Astrocyte of the spinal cord (primary cell): ENCODE results near the gene FLNC.

Source experiments
- DNase-seq: peaks from one replicate; pipeline ENCODE4 v3.0.0; 2011; ENCODE audit warnings: low read depth, low spot score
- H3K4me3 ChIP-seq: 2 replicates; pipeline ENCODE4 v1.5.1; 2011; ENCODE audit warnings: low read depth, mild to moderate bottlenecking, low read length, moderate library complexity
- CTCF ChIP-seq: IDR thresholded peaks from 2 replicates; pipeline ENCODE4 v1.5.1; 2012; ENCODE audit warnings: low read depth, mild to moderate bottlenecking, low read length, inconsistent platforms
- in situ Hi-C: cut with HindIII; loops from 2 replicates; pipeline ENCODE4 v1.10.0; 2017; ENCODE audit warnings: low sequenced_read_pairs

Gene FLNC

GRCh38 chr7:128887169-128888038 is 57.2 kb downstream of the FLNC start:
- no peak for DNase-seq
- TF ChIP-seq CTCF = no peak
- in situ Hi-C loops = no loop called here

GRCh38 chr7:128888039-128888755 is 58.0 kb downstream of the FLNC start:
- in situ Hi-C loops = no loop called here
- no peak for TF ChIP-seq CTCF

More at GRCh38 chr7:128887169-128888038, 57.2 kb downstream of the FLNC start:
- H3K4me3 ChIP-seq = no peak overlapping the region

GRCh38 chr7:128888756-128889095 is 58.5 kb downstream of the FLNC start:
- no peak for TF ChIP-seq CTCF
- in situ Hi-C loops = no loop called here
- DNase-seq = no peak
- H3K4me3 ChIP-seq = no peak overlapping the region

More at GRCh38 chr7:128888039-128888755, 58.0 kb downstream of the FLNC start:
- DNase-seq = no peak
- H3K4me3 ChIP-seq = no peak overlapping the region

- in situ Hi-C loops = no loop called here
- no peak for TF ChIP-seq CTCF
- no peak for DNase-seq
Measured at GRCh38 chr7:128889121-128889520, 58.9 kb downstream of the FLNC start.

GRCh38 chr7:128890306-128891109 is 60.3 kb downstream of the FLNC start:
- no peak overlapping the region for H3K4me3 ChIP-seq
- no peak for TF ChIP-seq CTCF
- DNase-seq = no peak
- in situ Hi-C loops = no loop called here

More at GRCh38 chr7:128889121-128889520, 58.9 kb downstream of the FLNC start:
- H3K4me3 ChIP-seq = no peak overlapping the region
